Transverse colon (tissue), 4 donors: ENCODE measurements around the gene C19orf25. TPM values are rescaled to one million over a fixed set of nuclear protein-coding genes. Genes with fewer than 3 reads are reported as not detected.

Experiments
- DNase-seq: peaks from one replicate; pipeline ENCODE4 v3.0.0-alpha.2; 2019
- H3K27ac ChIP-seq, 4 donors: fragments of 200-600 bp; sonication (generic); 2 replicates each; pipeline ENCODE4 v1.5.1; 2016 to 2018; ENCODE audit warnings: inconsistent platforms in 4 of 4
- H3K27me3 ChIP-seq: fragments of 200-600 bp; sonication (generic); 2 replicates; pipeline ENCODE4 v1.5.1; 2017; ENCODE audit warnings: inconsistent platforms
- H3K36me3 ChIP-seq, 4 donors: fragments of 200-600 bp; sonication (generic); 2 replicates each; pipeline ENCODE4 v1.5.1; 2017 to 2019; ENCODE audit warnings: inconsistent platforms in 4 of 4
- H3K4me1 ChIP-seq, 4 donors: fragments of 200-600 bp; sonication (generic); 2 replicates each; pipeline ENCODE4 v1.5.1; 2017 to 2020; ENCODE audit warnings: inconsistent platforms in 4 of 4
- H3K4me3 ChIP-seq, 4 donors: fragments of 200-600 bp; sonication (generic); 1 replicate in 1 of 4; 2 replicates in 3 of 4; pipeline versions ENCODE4 v1.5.1 to v1.6.1; 2017 to 2019; ENCODE audit warnings: inconsistent platforms in 4 of 4
- H3K9me3 ChIP-seq, 2 donors: fragments of 200-600 bp; sonication (generic); 2 replicates each; pipeline ENCODE4 v1.5.1; 2017 to 2019; ENCODE audit warnings: inconsistent platforms in 2 of 2
- EP300 ChIP-seq: sonication (generic); formaldehyde crosslinking; IDR thresholded peaks from one replicate; pipeline ENCODE4 v1.6.1; 2017; ENCODE audit warnings: antibody characterized with exemption, low read depth
- POLR2A ChIP-seq: fragments of 450-650 bp; IDR thresholded peaks from one replicate; pipeline ENCODE4 v1.6.1; 2016; ENCODE audit warnings: antibody characterized with exemption, mild to moderate bottlenecking, moderate library complexity
- POLR2AphosphoS5 ChIP-seq, 3 donors: sonication (generic); formaldehyde crosslinking; IDR thresholded peaks; one replicate each; pipeline ENCODE4 v1.6.1; 2016; ENCODE audit warnings: antibody characterized with exemption in 3 of 3
- WGBS, 2 donors: methylation state at CpG; one replicate each; pipeline ENCODE4 v1.1.5; 2018; ENCODE audit warnings: low coverage in 1 of 2; 5-methylcytosine and 5-hydroxymethylcytosine counted together
- in situ Hi-C, 4 donors: fragments of 200-750 bp; cut with MboI; loops; one replicate each; pipeline versions ENCODE4 v1.15.0 to v1.15.1; 2017; ENCODE audit warnings: low sequenced_read_pairs in 3 of 4, low pct_ligation_motif_present in 1 of 4, low pct_unique_long_range_greater_than_20kb in 1 of 4
- intact Hi-C: fragments of 100-400 bp; cut with DNase I; formaldehyde crosslinking; loops from one replicate; pipeline ENCODE4 v1.15.1; 2023; ENCODE audit warnings: low total_unique reads
- total RNA-seq, 4 donors: library from RNA; depleted of rRNA; stranded (reverse); fragments of >200 nt; gene quantifications; one replicate each; pipeline ENCODE4 v1.1.0, GENCODE V29; 2016
- TF ChIP-seq, protein P1 (sequence below), 5 experiments: fragments of 200-600 bp in 3 of 5; fragments of 450-650 bp in 2 of 5; sonication (generic) in 3 of 5; IDR thresholded peaks; 1 replicate in 2 of 5; 2 replicates in 3 of 5; pipeline ENCODE4 v1.5.1; 2016 to 2017; ENCODE audit warnings: antibody characterized with exemption in 5 of 5, inconsistent platforms in 3 of 5, mild to moderate bottlenecking in 2 of 5, moderate library complexity in 1 of 5

The C19orf25 gene
- total RNA-seq, 4 donors from 2014 or later = 36.2 to 89.2 (median 46.0) TPM

DNA sequence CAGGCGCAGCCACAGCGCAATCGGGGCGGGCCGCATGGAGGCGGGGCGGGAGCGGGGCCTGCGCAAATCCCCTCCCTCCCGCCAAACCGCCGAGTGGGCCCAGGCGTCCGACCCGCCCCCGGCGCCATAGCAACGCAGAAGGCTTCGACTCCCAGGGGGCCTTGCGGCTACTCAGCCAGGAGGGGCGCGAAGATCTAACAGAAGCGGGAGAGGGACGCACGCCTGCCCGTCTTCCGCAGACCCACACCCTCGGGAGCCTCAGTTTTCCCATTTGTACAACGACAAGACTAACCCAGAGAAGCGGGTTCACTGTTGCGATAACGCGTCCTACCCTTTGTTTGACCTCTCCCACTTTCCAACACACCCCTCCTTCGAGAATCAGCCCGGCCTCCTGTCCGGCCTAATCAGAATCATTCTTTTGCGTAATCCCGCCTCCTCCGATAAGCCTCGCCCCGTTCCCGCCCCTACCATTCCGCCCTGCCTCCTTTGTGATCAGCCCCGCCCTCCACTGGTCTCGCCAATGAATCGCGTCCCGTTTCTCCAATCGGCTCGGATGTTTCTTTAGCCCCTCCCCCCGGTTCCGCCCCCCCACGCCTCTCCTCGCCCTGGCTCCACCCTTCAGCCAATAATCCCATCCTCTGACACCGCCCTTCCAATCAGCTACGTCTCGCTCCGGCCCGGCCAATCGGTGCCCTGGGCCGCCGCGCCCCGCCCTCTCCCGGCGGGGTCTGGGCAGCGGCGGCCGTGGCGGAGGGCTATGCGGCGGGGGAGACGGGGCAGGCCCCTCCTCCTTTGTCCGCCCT lies 11.5 kb upstream of the C19orf25 start, which contains the start of gene PCSK4:
Gene PCSK4 (minus strand): TSS at position 40 of the 803 bp plus-strand sequence. CDS start 4 bp downstream, at position 36.
- in situ Hi-C loops (no loop called here), intact Hi-C loops (no loop called here)
- TF ChIP-seq, protein P1, sequence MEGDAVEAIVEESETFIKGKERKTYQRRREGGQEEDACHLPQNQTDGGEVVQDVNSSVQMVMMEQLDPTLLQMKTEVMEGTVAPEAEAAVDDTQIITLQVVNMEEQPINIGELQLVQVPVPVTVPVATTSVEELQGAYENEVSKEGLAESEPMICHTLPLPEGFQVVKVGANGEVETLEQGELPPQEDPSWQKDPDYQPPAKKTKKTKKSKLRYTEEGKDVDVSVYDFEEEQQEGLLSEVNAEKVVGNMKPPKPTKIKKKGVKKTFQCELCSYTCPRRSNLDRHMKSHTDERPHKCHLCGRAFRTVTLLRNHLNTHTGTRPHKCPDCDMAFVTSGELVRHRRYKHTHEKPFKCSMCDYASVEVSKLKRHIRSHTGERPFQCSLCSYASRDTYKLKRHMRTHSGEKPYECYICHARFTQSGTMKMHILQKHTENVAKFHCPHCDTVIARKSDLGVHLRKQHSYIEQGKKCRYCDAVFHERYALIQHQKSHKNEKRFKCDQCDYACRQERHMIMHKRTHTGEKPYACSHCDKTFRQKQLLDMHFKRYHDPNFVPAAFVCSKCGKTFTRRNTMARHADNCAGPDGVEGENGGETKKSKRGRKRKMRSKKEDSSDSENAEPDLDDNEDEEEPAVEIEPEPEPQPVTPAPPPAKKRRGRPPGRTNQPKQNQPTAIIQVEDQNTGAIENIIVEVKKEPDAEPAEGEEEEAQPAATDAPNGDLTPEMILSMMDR (IDR thresholded peaks at IDR 0.05) = no peak
- TF ChIP-seq POLR2AphosphoS5 (IDR thresholded peaks at IDR 0.05) (peak in 1 of 3 donors; percentile 11), EP300 (no peak)
- H3K4me3 ChIP-seq = peak within 1 kb of the TSS; percentile 29 to 59 (median 48)
- H3K9me3 ChIP-seq = no peaks in the 10 kb centered on the region
- H3K4me1 ChIP-seq = peaks cover 10 to 17% (median 15%) of the 10 kb centered on the region in 4 donors
- WGBS, 2 donors = 0% methylated on average over 73 of the region's 74 CpGs; no CpG with 5 or more reads in 1 of the 2 donors
- DNase-seq = peak; percentile 100
- no peaks in the 10 kb centered on the region for H3K36me3 ChIP-seq
- H3K27me3 ChIP-seq = peaks cover 18% of the 10 kb centered on the region
- H3K27ac ChIP-seq = peak within 1 kb of the TSS; percentile 74 to 89 (median 85)

DNA sequence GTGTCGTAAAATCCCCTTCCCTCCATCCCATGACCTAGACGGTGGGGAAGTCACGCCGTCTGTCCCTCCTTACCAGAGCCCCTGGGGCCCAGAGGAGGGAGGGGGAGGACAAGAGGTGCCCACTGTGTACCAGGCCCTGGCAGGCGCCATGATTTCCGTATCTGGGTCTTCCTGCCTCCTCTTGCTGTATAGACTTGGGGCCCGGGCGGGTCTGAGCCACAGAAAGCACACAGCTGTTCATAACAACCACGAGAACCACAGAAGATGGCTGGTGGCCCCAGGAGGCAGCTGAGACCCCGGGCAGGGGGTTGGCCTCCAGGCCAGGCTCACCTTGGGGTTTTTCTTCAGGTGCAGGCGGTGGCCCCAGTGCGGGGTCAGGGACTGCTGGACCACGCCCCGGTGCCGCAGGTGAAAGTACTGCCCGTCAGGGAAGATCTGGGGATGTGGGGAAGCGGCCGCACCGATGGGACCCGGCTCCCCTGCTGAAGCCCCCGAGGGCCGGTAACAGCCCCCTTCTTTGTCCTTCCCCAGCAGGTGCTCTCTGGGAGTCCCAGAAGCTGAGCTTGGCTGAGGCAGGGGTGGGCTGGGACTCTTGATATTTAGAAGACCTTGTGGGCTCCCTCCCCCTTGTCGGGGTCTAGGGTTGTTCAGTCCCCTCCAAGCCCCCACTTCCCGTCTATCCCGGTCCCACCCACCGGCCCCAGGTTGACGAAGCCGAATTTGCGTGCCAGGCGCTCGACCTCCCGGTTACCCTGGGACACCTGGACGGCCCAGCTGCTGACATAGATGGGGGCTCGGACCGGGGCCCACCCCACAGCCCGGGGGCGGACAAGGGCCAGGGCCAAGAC lies 10.7 kb upstream of the C19orf25 start:
- Histone ChIP-seq H3K4me1 (peaks cover 10 to 17% (median 15%) of the 10 kb centered on the region in 4 donors), H3K9me3 (no peaks in the 10 kb centered on the region), H3K27ac (peak overlapping the region; percentile 74 to 89 (median 85)), H3K4me3 (peak overlapping the region; percentile 29 to 59 (median 48)), H3K36me3 (no peaks in the 10 kb centered on the region), H3K27me3 (peaks cover 18% of the 10 kb centered on the region)
- 25% methylated on average over 29 of the region's 37 CpGs; no CpG with 5 or more reads in 1 of the 2 donors for WGBS, 2 donors
- DNase-seq = no peak
- TF ChIP-seq EP300 (no peak), POLR2A (peak; percentile 28), POLR2AphosphoS5 (IDR thresholded peaks at IDR 0.05) (no peak)
- TF ChIP-seq, protein P1 (IDR thresholded peaks at IDR 0.05) = no peak
- intact Hi-C loops = no loop called here
- in situ Hi-C loops = no loop called here

DNA sequence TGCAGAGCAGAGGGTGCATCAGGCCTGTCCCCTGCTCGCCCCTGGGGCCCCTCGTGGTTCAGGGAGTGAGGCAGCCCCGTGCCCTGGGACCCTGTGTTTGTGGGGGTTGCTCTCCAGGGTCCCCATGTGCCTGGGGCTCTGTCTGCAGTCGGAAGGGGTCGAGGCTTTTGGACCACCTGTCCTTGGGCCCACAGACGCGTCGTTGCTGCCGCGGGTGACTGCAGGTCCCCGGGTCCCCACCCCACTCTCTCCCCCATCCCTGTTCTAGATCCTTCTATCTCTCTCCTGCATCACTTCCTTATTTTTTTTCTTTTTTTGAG lies 9.2 kb upstream of the C19orf25 start:
- H3K27me3 ChIP-seq = peaks cover 18% of the 10 kb centered on the region
- TF ChIP-seq EP300 (no peak), POLR2AphosphoS5 (IDR thresholded peaks at IDR 0.05) (no peak), POLR2A (no peak)
- TF ChIP-seq, protein P1 (IDR thresholded peaks at IDR 0.05) = no peak
- no peaks in the 10 kb centered on the region for H3K36me3 ChIP-seq
- peaks cover 10 to 17% (median 15%) of the 10 kb centered on the region in 4 donors for H3K4me1 ChIP-seq
- no peak for DNase-seq
- intact Hi-C loops = no loop called here
- 82% methylated on average over 11 of the region's 11 CpGs; no CpG with 5 or more reads in 1 of the 2 donors for WGBS, 2 donors
- in situ Hi-C loops = no loop called here
- no peak overlapping the region for H3K4me3 ChIP-seq
- H3K9me3 ChIP-seq = no peaks in the 10 kb centered on the region
- no peak overlapping the region for H3K27ac ChIP-seq
